ENCODE measurements around the gene ACTMAP.
"Not testable (repeated sequence)": the region's sequence is repeated elsewhere in the genome, so short reads cannot be mapped to it uniquely, and the experiment has no call there.

ACTMAP gene

DNA sequence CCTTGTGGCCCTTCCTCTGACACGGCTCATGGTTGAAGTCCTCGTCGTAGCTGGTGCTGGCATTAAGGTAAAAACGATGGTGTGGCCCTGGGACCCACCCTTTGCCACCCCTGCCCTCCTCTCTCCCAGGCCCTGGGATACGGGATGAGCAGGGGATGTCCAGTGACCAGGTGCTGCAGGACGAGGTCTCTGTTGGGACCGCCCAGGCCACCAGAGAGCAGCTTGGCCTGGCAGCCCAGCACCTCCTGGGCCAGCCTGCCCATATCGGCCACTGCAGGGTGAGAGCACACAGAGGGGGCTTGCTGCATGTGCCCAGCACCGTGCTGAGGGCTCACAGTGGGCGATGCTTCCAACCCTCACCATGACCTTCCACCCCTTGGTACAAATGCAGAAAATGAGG lies 6.4 kb downstream of the ACTMAP start:
- DNase-seq (ENCODE audit: low spot score) = no peak

DNA sequence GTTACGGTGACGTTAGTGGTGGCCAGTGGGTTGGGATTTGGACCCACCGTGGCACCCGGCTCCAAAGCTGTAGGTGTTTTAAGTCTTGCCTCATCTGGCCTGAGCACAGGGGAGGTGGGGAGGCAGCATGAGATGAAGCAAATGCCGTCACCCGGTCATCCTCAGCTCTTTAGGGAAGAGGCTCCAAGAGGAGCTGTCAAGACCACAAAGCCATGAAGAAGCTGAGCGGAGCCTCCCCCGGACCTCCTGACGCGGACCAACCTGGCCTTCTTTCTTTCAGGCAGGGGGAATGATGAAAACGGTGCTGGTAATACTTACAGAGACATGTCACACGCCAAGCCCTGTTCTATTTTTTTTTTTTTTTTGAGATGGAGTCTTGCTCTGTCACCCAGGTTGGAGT lies 7.4 kb downstream of the ACTMAP start:
- no peak for DNase-seq (ENCODE audit: low spot score)

DNA sequence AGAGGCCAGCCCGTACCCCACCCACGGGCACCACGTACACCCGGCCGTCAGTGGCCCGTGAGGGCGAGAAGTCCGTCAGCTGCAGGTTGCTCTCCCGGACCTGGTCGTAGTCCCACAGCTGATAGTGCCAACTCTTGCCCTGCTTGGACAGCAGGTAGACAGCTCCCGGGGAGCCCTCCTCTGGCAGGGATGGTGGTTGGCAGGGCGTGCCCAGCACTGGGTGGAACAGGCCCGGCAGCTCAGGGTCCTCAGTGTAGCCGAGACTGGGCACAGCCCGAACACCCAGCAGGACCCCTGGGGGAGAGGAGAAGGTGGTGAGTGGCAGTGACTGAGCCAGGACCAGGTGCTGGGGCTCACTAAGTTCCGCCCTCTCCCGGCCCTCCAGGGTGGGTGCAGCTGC lies 7.8 kb downstream of the ACTMAP start:
- DNase-seq (ENCODE audit: low spot score) = no peak

DNA sequence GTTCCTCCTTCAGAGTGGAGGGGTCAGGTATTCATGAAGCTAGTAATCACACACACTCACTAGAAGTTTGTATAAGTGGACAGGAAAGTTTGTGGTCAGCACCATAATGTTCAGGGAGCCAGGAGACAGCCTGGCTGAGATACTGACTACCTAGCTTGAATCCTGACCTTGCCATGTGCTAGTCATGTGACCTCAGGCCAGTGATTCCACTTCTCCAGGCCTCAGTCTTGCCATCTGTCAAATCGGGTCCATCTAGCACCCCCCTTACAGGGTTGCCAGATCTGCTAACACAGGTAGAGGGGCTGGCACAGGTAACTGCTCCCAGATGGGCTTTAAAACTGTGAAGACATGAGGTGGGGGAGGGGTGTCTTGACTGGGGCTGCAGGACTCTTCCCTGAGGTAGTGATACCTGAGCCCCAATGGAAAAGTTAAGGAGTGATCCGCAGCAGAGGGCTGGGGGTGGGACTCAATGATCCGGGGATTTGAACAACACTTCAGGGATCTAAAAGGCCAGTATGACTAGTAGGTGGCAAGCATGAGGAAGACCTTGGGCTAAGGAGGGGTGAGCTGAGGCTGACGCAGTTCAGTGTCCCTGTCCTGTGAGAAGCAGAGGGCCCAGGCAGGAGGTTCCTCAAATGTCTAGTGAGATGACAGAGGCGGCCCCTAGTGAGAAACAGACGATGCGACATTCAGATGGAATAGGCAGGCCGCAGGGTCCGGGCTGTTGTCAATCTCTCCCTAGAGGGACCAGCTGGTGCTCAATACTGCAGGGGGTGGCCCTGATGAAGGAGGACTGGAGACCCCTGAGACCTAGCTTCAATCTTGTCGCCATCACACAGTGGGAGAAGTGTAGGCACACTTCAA lies 8.5 kb downstream of the ACTMAP start:
- no peak for DNase-seq (ENCODE audit: low spot score)

DNA sequence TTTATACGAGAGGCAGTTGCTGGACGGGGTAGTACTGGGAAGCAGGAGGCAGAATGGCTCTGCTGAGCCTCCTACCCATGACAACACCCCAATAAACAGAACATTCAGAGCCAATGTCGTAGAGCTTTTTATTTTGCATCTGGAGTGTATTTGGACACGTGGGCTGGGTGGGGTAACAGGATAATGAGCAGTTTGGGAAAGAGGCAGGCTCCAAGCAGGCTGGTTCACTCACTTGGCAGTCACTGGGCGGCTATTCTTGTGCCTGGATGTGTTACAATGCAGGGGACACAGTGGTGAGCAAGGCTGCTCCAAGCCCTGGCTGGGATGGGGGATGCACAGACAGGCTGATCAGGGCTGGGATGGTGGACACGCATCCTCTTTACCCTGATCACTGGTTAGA lies 9.5 kb downstream of the ACTMAP start:
- DNase-seq (ENCODE audit: low spot score) = no peak

DNA sequence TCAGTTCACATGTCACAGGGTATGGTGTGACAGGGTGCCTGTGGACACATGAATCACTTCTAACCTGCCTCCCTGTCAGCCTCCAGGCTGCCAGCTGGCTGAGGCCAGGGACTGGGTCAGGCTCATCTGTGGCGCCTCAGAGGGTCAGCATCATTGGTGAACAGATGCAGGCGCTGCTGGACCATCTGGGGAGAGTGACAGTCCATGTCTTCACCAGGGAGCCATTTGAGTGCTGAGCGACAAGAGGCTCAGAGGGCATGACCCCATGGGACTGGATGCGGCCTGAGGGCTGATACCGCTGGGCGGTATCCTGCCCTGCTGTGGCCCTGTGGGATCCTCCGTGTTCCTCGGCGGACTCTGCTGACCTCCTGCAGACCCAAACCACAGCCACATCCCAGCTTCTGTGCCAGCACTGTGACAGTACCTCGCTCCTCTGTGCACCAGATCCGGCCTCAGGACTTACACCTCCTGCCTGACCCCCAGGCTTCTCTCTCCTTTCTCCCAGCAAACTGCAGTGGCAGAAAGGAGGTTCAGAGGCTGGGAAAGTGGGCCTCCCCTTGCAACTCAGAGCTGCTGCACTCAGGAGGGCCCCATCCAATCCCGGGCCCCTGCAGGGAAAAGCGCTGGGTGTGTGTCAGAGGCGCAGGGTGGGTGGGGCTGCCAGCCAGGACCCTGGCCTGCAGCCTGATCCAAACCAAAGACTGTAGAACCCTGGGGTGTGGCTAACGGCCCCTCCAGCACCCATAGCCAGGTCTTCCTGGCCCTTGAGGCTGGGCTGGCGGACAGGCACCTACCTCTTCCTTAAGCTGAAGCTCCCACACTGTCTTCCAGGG lies 10.2 kb downstream of the ACTMAP start:
- no peak for DNase-seq (ENCODE audit: low spot score)

DNA sequence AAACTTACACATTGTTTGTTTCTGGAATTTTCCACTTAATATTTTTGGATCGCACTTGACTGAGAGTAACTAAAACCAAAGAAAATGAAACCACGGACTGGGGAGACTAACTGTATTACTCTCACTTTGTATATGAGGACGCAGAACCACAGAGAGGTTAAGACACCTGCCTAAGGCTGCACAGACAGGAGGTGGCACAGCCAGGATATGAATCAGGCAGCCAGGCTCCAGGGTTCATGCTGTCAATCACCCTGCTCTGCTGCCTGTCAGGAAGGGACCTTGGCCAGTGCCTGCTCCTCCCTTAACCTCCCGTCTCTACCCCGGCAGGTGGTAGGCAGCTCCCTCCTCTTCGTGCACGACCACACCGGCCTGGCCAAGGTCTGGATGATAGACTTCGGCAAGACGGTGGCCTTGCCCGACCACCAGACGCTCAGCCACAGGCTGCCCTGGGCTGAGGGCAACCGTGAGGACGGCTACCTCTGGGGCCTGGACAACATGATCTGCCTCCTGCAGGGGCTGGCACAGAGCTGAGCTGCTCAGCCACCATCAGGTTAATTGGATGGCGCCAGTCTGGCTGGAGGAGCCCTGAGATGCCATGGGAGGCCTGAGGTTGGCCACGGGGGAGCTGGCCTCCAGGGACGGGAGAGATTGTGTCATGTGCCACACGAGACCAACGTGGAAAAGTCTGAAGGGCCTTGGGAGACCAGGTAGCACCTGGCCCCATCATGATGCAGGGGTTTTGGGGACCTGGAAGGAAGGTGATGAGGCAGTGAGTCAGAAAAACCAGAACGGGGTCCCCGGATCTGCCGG lies 11.0 kb downstream of the ACTMAP start:
- peak; percentile 43 for DNase-seq (ENCODE audit: low spot score)

DNA sequence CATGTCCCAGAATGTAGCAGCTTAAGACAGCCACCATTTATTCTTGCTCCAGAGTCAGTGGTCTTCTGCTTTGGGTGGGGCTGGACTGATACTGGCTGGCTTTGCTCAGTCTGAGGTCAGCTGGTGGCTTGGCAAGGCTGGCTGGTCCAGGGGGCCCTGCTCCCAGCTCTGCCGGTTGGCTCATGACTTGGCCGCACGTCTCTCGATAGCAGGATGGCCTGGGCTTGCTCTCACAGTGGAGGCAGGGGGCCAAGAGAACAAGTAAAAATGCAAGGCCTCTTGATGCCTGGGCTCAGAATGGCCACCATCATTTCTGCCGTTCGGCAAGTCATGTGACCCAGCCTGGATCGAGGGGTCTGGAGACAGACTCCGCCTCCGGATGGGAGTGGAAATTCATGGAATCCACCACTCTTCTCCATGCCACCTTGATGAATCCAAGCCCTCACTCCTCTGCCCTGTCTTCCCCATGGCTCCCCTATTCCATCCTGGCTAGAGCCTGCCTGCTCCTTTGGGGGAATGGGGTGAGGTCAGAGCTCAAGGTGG lies 13.1 kb downstream of the ACTMAP start:
- no peak for DNase-seq (ENCODE audit: low spot score)

DNA sequence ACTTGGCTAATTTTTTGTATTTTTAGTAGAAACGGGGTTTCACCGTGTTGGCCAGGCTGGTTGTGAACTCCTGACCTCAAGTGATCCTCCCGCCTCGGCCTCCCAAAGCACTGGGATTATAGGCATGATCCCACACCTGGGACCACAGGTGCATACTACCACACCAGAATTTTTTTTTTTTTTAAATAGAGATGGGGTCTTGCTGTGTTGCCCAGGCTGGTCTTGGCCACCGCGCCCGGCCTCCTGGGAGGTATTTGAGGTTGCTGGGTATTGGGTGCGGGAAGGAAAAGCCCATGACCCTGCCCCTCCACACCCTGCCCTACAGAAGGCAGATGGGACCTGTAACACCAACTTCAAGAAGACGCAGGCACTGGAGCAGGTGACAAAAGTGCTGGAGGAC lies 13.6 kb downstream of the ACTMAP start:
- no peak for DNase-seq (ENCODE audit: low spot score)

DNA sequence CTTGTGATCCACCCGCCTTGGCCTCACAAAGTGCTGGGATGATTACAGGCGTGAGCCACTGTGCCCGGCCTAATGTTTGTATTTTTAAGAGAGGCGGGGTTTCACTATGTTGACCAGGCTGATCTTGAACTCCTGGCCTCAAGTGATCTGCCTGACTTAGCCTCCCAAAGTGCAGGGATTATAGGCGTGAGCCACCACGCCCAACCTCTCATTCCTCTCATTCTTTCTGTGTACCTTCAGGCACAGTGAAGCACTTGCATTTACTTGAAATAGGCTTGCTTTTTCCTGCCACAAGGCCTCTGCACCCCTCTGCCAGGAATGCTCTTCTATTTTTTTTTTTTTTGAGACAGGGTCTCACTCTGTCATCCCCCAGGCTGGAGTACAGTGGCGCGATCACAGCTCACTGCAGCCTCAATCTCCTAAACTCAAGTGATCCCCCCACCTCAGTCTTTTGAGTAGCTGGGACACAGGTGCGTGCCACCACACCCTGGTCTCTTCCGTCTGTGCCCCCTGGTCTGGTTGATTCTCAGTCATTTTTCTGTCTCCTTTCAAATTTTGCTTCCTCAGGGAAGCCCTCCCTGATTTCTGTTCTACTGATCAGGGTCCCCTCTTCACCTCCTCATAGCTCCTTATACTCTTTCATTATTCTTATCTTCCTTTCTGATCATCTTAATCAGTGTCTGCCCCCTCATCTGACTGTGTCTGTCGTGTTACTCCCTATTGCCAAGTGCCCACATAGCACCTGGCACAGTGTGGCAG lies 15.1 kb downstream of the ACTMAP start:
- DNase-seq (ENCODE audit: low spot score) = no peak

DNA sequence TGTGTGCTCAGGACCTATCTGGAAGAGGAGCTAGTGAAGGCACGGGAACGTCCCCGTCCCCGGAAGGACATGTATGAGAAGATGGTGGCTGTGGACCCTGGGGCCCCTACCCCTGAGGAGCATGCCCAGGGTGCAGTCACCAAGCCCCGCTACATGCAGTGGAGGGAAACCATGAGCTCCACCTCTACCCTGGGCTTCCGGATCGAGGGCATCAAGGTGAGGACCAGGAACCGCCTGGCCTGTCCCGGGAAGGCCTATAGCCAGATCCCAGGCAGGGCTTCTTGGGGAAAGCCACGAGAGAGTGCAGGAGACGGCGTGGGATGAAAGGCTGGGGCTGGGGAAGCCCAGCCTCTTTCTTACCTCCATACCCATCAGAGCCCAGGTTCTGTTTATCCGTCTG lies 17.1 kb downstream of the ACTMAP start:
- DNase-seq (ENCODE audit: low spot score) = no peak

DNA sequence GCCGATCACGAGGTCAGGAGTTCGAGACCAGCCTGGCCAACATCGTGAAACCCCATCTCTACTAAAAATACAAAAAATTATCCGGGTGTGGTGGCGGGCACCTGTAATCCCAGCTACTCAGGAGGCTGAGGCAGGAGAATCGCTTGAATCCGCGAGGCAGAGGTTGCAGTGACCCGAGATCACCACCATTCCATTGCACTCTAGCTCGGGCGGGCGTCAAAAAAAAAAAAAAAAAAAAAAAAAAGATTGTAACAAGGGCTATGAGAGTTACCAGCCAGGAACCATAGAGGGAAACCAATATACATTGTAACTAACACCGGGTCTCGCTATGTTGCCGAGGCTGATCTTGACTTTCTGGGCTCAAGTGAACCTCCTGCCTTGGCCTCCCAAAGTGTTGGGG lies 18.0 kb downstream of the ACTMAP start:
- DNase-seq (ENCODE audit: low spot score) = not testable (repeated sequence)

DNA sequence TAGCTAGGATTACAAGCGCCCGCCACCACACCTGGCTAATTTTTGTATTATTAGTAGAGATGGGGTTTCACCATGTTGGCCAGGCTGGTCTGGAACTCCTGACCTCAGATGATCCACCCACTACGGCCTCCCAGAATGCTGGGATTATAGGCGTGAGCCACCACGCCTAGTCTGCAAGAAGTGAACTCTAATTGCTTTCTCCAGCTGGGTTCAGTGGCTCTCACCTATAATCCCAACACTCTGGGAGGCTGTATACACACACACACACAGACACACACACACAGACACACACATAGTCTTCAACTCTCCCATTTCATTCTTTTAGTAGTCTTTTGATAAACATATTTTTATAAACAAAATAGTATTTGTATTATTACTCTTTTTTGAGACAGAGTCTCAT lies 20.2 kb downstream of the ACTMAP start:
- not testable (repeated sequence) for DNase-seq (ENCODE audit: low spot score)

DNA sequence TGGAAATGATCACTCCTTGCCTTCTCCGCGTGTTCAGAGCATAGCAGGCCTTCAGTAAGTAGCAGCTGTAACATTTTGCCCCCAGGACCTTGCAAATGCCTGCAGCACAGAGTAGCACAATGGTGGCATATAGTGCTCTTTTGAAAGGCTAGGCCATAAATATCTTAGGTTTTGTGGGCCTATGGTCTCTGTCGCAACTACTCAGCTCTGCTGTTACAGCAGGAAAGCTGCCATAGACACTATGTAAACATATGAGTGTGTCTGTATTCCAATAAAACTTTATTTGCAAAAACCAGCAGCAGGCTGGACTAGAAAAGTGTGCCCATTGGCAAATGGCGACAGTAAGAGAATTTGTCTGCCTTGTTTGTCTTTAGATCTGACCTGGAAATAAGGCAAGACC lies 24.0 kb downstream of the ACTMAP start:
- DNase-seq (ENCODE audit: low spot score) = no peak

DNA sequence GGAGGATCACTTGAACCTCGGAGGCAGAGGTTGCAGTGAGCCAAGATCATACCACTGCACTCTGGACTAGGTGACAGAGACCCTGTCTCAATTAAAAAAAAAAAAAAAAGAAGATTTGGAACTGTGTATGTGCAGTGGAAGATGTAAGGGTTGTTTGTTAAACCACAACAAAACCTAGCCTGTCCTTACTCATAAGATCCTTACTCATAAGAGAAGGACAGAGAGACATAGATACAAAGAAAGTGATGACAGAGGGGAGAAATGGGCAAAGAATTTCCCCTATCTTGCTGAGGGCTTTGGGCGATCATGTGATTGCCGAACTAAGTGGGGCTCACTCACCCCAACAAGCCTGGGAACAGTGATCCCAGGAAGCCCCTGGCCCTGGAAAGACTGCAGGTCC lies 25.4 kb downstream of the ACTMAP start:
- DNase-seq (ENCODE audit: low spot score) = no peak

DNA sequence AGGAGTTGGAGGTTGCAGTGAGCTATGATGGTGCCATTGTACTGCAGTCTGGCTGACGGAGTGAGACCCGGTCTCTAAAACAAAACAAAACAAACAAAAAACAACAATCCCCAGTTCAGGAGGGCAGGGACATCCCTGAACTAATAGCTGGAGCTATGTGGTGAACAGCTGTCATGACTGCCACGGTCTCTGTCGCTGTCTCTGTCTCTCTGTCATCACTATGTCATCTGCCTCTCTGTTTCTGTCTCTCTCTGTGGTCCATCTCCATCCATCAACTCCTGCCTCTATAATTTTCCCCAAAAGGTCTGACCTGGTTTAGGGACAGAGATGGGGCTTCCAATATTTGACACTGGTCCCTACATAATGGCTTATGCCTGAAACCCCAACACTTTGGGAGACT lies 26.0 kb downstream of the ACTMAP start:
- no peak for DNase-seq (ENCODE audit: low spot score)

DNA sequence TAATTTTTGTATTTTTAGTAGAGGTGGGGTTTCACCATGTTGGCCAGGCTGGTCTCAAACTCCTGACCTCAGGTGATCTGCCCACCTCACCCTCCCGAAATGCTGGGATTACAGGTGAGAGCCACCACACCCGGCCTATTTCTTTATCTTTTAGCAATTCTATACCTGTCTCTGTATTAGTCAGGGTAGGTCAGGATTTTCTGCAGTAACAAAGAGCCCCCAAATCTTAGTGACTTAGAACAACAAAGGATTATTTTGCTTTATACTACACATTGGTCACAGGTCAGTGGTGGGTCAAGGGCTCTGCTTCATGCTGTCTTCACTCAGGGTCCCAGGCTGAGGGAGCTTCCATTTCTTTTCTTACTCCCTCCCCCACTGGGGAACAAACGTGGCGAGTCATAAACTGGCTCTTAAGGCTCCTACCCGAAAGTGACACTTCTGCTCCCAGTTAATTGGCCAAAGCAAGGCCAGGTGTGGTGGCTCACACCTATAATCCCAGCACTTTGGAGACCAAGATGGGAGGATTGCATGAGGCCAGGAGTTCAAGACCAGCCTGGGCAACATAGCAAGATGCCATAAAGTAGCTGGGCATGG lies 26.5 kb downstream of the ACTMAP start:
- DNase-seq (ENCODE audit: low spot score) = no peak

DNA sequence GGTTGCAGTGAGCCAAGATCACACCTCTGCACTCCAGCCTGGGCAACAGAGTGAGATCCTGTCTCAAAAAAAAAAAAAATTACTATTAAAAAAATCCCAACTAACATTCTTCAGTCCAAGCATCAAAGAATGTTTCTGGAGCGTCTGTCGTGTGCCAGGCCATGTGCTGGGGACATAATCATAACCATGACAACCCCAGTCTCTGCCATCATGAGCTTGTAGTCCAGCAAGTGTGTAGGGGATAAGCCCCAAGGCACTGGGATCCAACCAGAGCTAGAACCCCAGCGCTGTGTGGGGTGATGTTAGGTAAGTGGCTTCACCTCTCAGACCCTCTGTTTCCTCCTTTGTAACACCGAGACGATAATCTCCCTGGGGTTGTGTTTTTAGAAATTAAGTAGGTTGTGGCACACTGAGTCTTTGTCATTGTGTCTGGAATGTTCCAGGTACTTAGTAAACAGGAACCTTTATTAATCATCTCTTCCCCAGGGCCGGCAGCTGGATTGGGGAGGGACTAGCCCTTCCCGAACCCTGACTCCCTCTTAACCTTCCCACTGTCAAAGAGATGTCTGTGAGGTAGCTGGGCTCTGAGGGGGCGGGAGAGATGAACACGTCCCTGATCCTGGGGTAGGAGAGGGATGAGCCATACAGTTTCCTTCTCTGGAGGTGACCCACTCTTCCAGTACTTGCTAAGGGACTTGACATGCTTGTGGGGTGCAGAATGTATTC lies 28.2 kb downstream of the ACTMAP start:
- DNase-seq (ENCODE audit: low spot score) = no peak

DNA sequence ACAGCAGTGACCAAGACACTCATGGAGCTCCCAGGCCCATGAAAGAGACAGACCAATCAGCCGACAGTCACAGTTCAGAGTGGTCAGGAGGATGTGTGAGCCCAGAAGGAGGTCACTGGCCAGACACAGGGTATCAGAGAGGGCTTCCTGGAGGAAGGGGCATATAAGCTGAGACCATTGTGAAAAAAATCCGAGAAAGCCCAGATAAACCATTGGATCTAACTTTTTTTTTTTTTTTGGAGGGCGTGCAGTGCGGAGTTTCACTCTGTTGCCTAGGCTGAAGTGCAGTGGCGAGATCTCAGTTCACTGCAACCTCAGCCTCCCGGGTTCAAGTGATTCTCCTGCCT lies 29.2 kb downstream of the ACTMAP start:
- DNase-seq (ENCODE audit: low spot score) = no peak

DNA sequence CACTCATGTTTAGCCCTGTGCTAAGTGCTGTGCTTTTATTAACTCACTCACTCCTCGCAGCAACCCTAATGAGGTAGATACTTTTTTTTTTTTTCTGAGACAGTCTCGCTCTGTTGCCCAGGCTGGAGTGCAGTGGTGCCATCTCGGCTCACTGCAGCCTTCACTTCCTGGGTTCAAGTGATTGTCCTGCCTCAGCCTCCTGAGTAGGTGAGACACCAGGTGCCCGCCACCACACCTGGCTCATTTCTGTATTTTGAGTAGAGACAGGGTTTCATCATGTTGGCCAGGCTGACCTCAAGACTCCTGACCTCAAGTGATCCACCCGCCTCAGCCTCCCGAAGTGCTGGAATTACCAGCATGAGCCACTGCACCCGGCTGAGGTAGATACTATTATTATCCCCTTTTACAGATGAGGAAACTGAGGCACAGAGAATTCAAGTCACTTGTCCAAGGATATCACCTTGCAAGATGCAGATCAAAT lies 30.8 kb downstream of the ACTMAP start:
- no peak for DNase-seq (ENCODE audit: low spot score)
